ENCODE data around the gene IGF2.

Gene IGF2

GRCh38 chr11:2171591-2172003 is 32.4 kb upstream of the IGF2 start, which contains the start of gene TH (continued):
- TF ChIP-seq ZNF488 (tag by site-specific recombination; IDR thresholded peaks at IDR 0.05) = no peak

- ChIA-PET CTCF (interaction anchor here (0.7 to 2.9 kb wide), 3 partner anchors 14 to 250 kb away, joined by 4 to 14 read pairs (median 12); no protein-coding TSS in a partner anchor), POLR2A (no interaction called here)
- Histone ChIP-seq H3K9me3 (ENCODE audit: control insufficient read depth, insufficient read depth, low read depth, low read length) (no peaks in the 10 kb centered on the region), H3K27ac (ENCODE audit: extremely low read depth, low read depth, low read length) (no peak overlapping the region), H3K4me3 (ENCODE audit: low read depth, low read length) (no peak overlapping the region), H3K4me1 (ENCODE audit: control insufficient read depth, insufficient read depth, low read length) (no peaks in the 10 kb centered on the region), H3K36me3 (ENCODE audit: control insufficient read depth in 2 of 2, insufficient read depth in 1 of 2, low read length in 2 of 2) (no peaks in the 10 kb centered on the region)
- TF ChIP-seq ZNF610 (tag by site-specific recombination; IDR thresholded peaks at IDR 0.05; ENCODE audit: borderline replicate concordance) = no peak
- no peak for TF ChIP-seq SP2 (tag by site-specific recombination; IDR thresholded peaks at IDR 0.05)
- TF ChIP-seq ZNF843 (tag by site-specific recombination; IDR thresholded peaks at IDR 0.05) = no peak
- no peak for TF ChIP-seq ZNF449 (tag by site-specific recombination; IDR thresholded peaks at IDR 0.05)
- TF ChIP-seq HOXD13 (CRISPR knock-in tag; IDR thresholded peaks at IDR 0.05; ENCODE audit: borderline replicate concordance) = no peak
- no peak for TF ChIP-seq BCL11B (tag by site-specific recombination; IDR thresholded peaks at IDR 0.05; ENCODE audit: low read depth)
- no peak for TF ChIP-seq FEZF1 (tag by site-specific recombination; IDR thresholded peaks at IDR 0.05)
- TF ChIP-seq ZNF292 (tag by site-specific recombination; IDR thresholded peaks at IDR 0.05; ENCODE audit: borderline replicate concordance, low read depth) = no peak
- TF ChIP-seq ZNF214 (tag by site-specific recombination; IDR thresholded peaks at IDR 0.05; ENCODE audit: borderline replicate concordance) = no peak
- no peak for TF ChIP-seq ZNF747 (tag by site-specific recombination; IDR thresholded peaks at IDR 0.05)
- TF ChIP-seq SETDB1 (IDR thresholded peaks at IDR 0.05; ENCODE audit: insufficient read length, low read length) = no peak
- no peak for TF ChIP-seq TSHZ1 (tag by site-specific recombination; IDR thresholded peaks at IDR 0.05; ENCODE audit: borderline replicate concordance)
- no peak for TF ChIP-seq ZSCAN4 (tag by site-specific recombination; IDR thresholded peaks at IDR 0.05)
These were observed 30.7 kb upstream of the IGF2 start for GRCh38 chr11:2169626-2170570.

- H3K9me3 ChIP-seq (ENCODE audit: control insufficient read depth, insufficient read depth, low read depth, low read length) = no peaks in the 10 kb centered on the region
- CTCF ChIA-PET = interaction anchor here (0.7 to 2.9 kb wide), 2 partner anchors 12 to 18 kb away, joined by 3 to 12 read pairs; no protein-coding TSS in a partner anchor
- no peak overlapping the region for H3K4me3 ChIP-seq (ENCODE audit: low read depth, low read length)
- no peaks in the 10 kb centered on the region for H3K36me3 ChIP-seq (ENCODE audit: control insufficient read depth in 2 of 2, insufficient read depth in 1 of 2, low read length in 2 of 2)
- no peaks in the 10 kb centered on the region for H3K4me1 ChIP-seq (ENCODE audit: control insufficient read depth, insufficient read depth, low read length)
- no peak overlapping the region for H3K27ac ChIP-seq (ENCODE audit: extremely low read depth, low read depth, low read length)
- POLR2A ChIA-PET = no interaction called here
- TF ChIP-seq ZNF664 (tag by site-specific recombination; IDR thresholded peaks at IDR 0.05) (no peak), ZNF391 (tag by site-specific recombination; IDR thresholded peaks at IDR 0.05; ENCODE audit: borderline replicate concordance, low read depth) (no peak), SALL2 (tag by site-specific recombination; IDR thresholded peaks at IDR 0.05; ENCODE audit: borderline replicate concordance) (no peak), SP2 (tag by site-specific recombination; IDR thresholded peaks at IDR 0.05) (no peak), ZNF114 (tag by site-specific recombination; IDR thresholded peaks at IDR 0.05) (no peak), ZNF121 (tag by site-specific recombination; IDR thresholded peaks at IDR 0.05) (no peak), ZNF830 (tag by site-specific recombination; IDR thresholded peaks at IDR 0.05; ENCODE audit: low read depth) (no peak), GLIS1 (tag by site-specific recombination; IDR thresholded peaks at IDR 0.05) (no peak), ZBTB8A (tag by site-specific recombination; IDR thresholded peaks at IDR 0.05) (no peak), YY1 (tag by site-specific recombination; IDR thresholded peaks at IDR 0.05) (no peak)
These were observed 29.8 kb upstream of the IGF2 start for GRCh38 chr11:2169005-2169378.

Data from HEK293 (cell line).